OCI-LY7 (cell line): ENCODE measurements around the gene CAMSAP2.

ENCODE experiments used
- CTCF ChIP-seq: fragments of 200-600 bp; sonication (generic); conservative IDR thresholded peaks from 2 replicates; pipeline ENCODE4 v1.5.1; 2014; ENCODE audit warnings: mild to moderate bottlenecking, antibody characterized with exemption, low read length, moderate library complexity, mixed read lengths
- EZH2phosphoT487 ChIP-seq: fragments of 200-600 bp; sonication (generic); IDR thresholded peaks from 2 replicates; pipeline ENCODE4 v1.6.1; 2018; ENCODE audit warnings: low read depth, borderline replicate concordance, mild to moderate bottlenecking, mixed run types, antibody characterized with exemption, low read length, moderate library complexity, mixed read lengths

- TF ChIP-seq EZH2phosphoT487 = no peak
- no peak for TF ChIP-seq CTCF
Observed at GRCh38 chr1:200818248-200818647, 79.6 kb downstream of the CAMSAP2 start.
